ENCODE results near the gene STYK1. TPM values are rescaled to one million over a fixed set of nuclear protein-coding genes. Genes with fewer than 3 reads are reported as not detected.
"Not testable (repeated sequence)": the region's sequence is repeated elsewhere in the genome, so short reads cannot be mapped to it uniquely, and the experiment has no call there.

The STYK1 gene
- total RNA-seq, 1 donor = 0.86 TPM

DNA sequence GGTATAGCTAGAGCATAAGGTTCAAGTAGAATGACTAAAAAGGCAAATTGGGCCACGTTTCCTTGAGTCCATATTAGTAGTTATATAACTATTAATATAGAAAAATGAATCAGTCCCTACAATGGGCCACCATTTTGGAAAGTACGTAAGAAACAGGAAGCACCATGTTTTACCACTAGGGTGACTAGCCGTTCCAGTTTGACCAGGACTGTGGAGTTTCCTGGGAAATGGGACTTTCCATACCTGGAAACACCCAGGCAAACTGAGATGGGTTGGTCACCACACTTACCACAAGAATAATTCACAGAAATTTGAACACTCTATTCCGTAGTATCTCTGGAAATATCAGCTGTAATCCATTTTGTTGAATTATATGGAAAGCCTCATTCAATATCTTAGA, 58.3 kb downstream of the STYK1 start:
- no peak overlapping the region for H3K4me3 ChIP-seq (ENCODE audit: low read depth, low read length)
- DNase-seq (ENCODE audit: low read depth) = no peak
- TF ChIP-seq, protein P1, sequence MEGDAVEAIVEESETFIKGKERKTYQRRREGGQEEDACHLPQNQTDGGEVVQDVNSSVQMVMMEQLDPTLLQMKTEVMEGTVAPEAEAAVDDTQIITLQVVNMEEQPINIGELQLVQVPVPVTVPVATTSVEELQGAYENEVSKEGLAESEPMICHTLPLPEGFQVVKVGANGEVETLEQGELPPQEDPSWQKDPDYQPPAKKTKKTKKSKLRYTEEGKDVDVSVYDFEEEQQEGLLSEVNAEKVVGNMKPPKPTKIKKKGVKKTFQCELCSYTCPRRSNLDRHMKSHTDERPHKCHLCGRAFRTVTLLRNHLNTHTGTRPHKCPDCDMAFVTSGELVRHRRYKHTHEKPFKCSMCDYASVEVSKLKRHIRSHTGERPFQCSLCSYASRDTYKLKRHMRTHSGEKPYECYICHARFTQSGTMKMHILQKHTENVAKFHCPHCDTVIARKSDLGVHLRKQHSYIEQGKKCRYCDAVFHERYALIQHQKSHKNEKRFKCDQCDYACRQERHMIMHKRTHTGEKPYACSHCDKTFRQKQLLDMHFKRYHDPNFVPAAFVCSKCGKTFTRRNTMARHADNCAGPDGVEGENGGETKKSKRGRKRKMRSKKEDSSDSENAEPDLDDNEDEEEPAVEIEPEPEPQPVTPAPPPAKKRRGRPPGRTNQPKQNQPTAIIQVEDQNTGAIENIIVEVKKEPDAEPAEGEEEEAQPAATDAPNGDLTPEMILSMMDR (IDR thresholded peaks at IDR 0.05; ENCODE audit: insufficient read depth, low read depth, low read length) = no peak

DNA sequence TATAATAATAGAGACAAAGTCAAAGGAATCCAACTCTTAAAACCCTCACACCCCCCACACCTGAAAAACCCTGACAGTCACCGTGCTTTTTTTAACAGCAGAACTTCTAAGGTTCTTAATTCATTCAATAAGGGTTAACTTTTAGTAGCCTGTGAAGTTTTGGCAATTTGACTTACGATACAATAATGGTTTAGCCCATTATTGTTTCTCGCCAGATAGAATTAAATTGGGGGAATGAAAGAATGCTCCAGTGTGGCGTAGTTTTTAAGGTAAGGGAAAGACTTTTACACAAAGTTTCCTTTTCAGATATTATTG, 59.8 kb downstream of the STYK1 start:
- TF ChIP-seq, protein P1 (IDR thresholded peaks at IDR 0.05; ENCODE audit: insufficient read depth, low read depth, low read length) = no peak
- peak overlapping the region; percentile 97 for H3K4me3 ChIP-seq (ENCODE audit: low read depth, low read length)
- DNase-seq (ENCODE audit: low read depth) = no peak

DNA sequence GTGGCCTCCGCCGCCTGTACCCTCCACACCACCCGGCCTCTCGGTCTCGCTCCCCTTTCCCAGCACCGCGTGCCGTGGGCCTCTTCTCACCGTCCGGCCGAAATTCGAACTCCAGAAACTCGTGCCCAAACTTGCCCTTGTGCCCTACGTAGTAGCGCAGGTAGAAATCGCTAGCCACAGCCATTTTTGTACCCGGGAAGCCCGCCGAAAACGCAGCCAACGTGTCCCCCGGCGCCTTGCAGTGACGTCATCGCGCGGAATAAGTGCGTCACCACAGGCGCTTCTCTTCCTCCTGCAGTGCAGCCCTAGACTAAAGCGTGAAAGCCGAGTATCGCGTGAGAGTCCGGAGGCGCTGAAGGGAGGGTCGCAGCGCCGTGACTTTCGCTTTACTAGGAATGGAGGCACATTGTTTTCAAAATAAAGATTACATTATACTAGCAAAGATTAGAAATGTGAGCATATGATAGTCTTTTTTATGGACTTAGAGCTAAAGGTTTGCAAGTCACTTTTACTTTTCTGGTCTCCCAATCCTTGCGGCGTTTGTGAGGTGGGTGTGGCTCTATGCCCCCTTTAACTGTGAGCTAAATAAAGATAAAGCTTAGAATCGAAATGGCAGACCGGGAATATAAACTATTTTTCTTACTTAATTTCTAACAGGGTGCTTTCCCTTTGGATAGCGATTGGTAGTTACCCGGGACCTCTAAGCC, 60.4 kb downstream of the STYK1 start, which contains the start of gene MAGOHB:
Gene MAGOHB, minus strand, starts transcription at position 261 of the 707 bp plus-strand sequence. Its CDS starts 77 bp downstream, at position 184.
- peak; percentile 97 for DNase-seq (ENCODE audit: low read depth)
- TF ChIP-seq, protein P1 (IDR thresholded peaks at IDR 0.05; ENCODE audit: insufficient read depth, low read depth, low read length) = no peak
- peak within 1 kb of the TSS; percentile 97 for H3K4me3 ChIP-seq (ENCODE audit: low read depth, low read length)

DNA sequence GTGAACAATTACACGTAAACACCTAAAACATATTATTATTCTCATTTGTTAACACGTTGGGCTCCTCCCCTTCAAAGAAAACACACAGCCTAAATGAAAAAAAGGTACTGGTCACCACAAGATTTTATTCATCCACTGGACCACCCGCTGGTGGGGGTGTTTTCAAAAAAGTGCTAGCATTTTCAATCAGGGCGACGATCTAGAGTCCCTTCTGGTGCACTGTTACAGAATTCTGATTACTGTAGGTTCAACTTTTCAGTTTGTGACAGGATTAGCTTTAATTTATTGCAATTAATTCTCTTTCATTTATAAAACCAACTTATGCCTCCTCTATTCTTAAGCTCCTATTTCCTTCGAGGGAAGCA, 60.9 kb downstream of the STYK1 start:
- DNase-seq (ENCODE audit: low read depth) = peak; percentile 29
- H3K4me3 ChIP-seq (ENCODE audit: low read depth, low read length) = peak overlapping the region; percentile 97
- TF ChIP-seq, protein P1 (IDR thresholded peaks at IDR 0.05; ENCODE audit: insufficient read depth, low read depth, low read length) = no peak

DNA sequence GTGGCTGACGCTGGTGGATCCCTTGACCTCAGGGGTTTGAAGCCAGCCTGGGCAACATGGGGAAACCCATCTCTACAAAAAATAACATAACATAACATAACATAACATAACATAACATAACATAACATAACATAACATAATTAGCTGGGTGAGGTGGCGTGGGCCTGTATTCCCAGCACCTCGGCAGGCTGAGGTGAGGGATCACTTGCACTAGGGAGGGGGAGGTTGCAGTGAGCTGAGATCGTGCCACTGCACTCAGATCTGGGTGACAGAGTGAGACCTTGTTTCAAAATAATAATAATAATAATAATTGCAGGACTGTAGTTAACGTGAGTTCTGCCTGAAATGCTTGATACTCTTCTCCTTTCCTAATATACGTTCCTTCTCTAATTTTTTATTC, 61.7 kb downstream of the STYK1 start:
- TF ChIP-seq, protein P1 (IDR thresholded peaks at IDR 0.05; ENCODE audit: insufficient read depth, low read depth, low read length) = no peak
- DNase-seq (ENCODE audit: low read depth) = no peak
- peak overlapping the region; percentile 97 for H3K4me3 ChIP-seq (ENCODE audit: low read depth, low read length)

DNA sequence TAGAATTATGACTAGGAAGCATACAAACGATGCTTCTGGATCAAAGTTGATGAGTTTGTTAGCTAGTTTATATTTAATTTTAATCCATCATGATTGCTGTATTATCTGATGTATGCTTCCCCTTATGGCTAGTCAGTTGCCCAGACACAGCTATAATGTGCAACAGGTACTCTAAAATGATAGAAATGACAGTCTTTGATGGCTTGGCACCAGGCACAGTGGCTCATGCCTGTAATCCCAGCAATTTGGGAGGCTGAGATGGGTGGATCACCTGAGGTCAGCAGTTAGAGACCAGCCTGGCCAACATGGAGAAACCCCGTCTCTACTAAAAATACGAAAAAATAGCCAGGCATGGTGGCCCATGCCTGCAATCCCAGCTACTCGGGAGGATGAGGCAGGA, 62.6 kb downstream of the STYK1 start:
- DNase-seq (ENCODE audit: low read depth); H3K4me3 ChIP-seq (ENCODE audit: low read depth, low read length): not testable (repeated sequence)

DNA sequence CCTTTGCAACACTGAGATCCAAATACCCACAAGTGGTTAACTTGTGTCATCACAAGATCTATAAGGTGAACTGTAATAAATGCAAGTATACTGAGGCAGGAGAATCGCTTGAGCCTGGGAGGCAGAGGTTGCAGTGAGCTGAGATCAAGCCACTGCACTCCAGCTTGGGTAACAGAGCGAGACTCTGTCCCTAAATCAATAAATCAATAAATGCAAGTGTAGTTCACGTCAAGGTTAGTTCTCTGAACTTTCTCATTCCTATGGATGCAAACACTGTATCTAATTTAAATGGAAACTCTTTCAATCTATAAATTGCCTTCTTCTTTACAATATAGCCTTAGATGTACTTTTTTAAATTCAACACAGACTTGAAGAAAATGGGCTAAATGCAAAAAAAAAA, 63.7 kb downstream of the STYK1 start:
- TF ChIP-seq, protein P1 (IDR thresholded peaks at IDR 0.05; ENCODE audit: insufficient read depth, low read depth, low read length) = no peak
- no peak overlapping the region for H3K4me3 ChIP-seq (ENCODE audit: low read depth, low read length)
- no peak for DNase-seq (ENCODE audit: low read depth)

Data from fibroblast of villous mesenchyme (primary cell).